IMR-90 (cell line): Measurements from ENCODE around the gene GLRA2. TPM values are rescaled to one million over a fixed set of nuclear protein-coding genes. Genes with fewer than 3 reads are reported as not detected.

ENCODE experiments used
- ATAC-seq: fragments of 200-7000 bp; cut with Tn5 transposase; 2 replicates; pipeline ENCODE4 v1.9.1; 2020; ENCODE audit warnings: low read depth, mild to moderate bottlenecking, moderate library complexity
- BruUV-seq: library from RNA; stranded (reverse); fragments of 400-500 nt; replicated peaks from 2 replicates; lab custom pipeline; 2021; lab: Mats Ljungman, UMichigan
- CTCF ChIA-PET: fragments of 300-600 bp; formaldehyde crosslinking; extraction: SDS; loops from one replicate; lab custom pipeline; 2021; ENCODE audit warnings: antibody characterized with exemption; lab: Yijun Ruan, JAX
- POLR2A ChIA-PET: fragments of 300-600 bp; sonication (Branson Sonifier 250); formaldehyde crosslinking; loops from one replicate; lab custom pipeline; 2022; ENCODE audit warnings: antibody characterized with exemption; ENCODE audit not compliant: unreplicated experiment; lab: Charles Lee
- DNase-seq: peaks from one replicate; pipeline ENCODE4 v3.0.0; 2013
- H2AFZ ChIP-seq: replicated peaks from 2 replicates; pipeline ENCODE3; 2013; ENCODE audit warnings: low read length, mild to moderate bottlenecking; ENCODE audit not compliant: poor library complexity
- H2AK5ac ChIP-seq: 2 replicates; pipeline ENCODE4 v1.6.1; 2013; ENCODE audit warnings: low read depth, low read length, inconsistent platforms
- H2AK9ac ChIP-seq: replicated peaks from 2 replicates; pipeline ENCODE3; 2013; ENCODE audit warnings: mild to moderate bottlenecking, low read depth, low read length, moderate library complexity; ENCODE audit not compliant: poor library complexity
- H2BK120ac ChIP-seq: 2 replicates; pipeline ENCODE4 v1.6.1; 2013; ENCODE audit warnings: low read depth, low read length, inconsistent platforms
- H2BK15ac ChIP-seq: 3 replicates; pipeline ENCODE4 v1.6.1; 2013; ENCODE audit warnings: low read depth, low read length, inconsistent platforms
- H2BK20ac ChIP-seq: 2 replicates; pipeline ENCODE4 v1.6.1; 2013; ENCODE audit warnings: low read depth, mild to moderate bottlenecking, inconsistent platforms, low read length, moderate library complexity
- H2BK5ac ChIP-seq: 2 replicates; pipeline ENCODE4 v1.6.1; 2013; ENCODE audit warnings: mild to moderate bottlenecking, low read depth, low read length, inconsistent platforms; ENCODE audit not compliant: poor library complexity, severe bottlenecking
- H3K14ac ChIP-seq: replicated peaks from 2 replicates; pipeline ENCODE4 v1.6.1; 2013; ENCODE audit warnings: low read depth, low read length, inconsistent platforms
- H3K18ac ChIP-seq: 2 replicates; pipeline ENCODE4 v1.6.1; 2013; ENCODE audit warnings: low read depth, low read length, control low read depth
- H3K23ac ChIP-seq: 2 replicates; pipeline ENCODE4 v1.6.1; 2013; ENCODE audit warnings: low read depth, low read length, inconsistent platforms
- H3K27ac ChIP-seq: 2 replicates; pipeline ENCODE4 v1.5.1; 2013; ENCODE audit warnings: mild to moderate bottlenecking, control low read depth, low read length; ENCODE audit not compliant: insufficient read depth
- H3K27me3 ChIP-seq: 2 replicates; pipeline ENCODE4 v1.6.1; 2013; ENCODE audit warnings: low read length; ENCODE audit not compliant: control insufficient read depth, insufficient read depth
- H3K36me3 ChIP-seq: 2 replicates; pipeline ENCODE4 v1.6.1; 2013; ENCODE audit warnings: low read length, mixed read lengths; ENCODE audit not compliant: control insufficient read depth, insufficient read depth
- H3K4ac ChIP-seq: 2 replicates; pipeline ENCODE4 v1.6.1; 2013; ENCODE audit warnings: low read depth, low read length, inconsistent platforms
- H3K4me1 ChIP-seq: 2 replicates; pipeline ENCODE4 v1.6.1; 2013; ENCODE audit warnings: low read length, mixed read lengths; ENCODE audit not compliant: control insufficient read depth, insufficient read depth
- H3K4me2 ChIP-seq: 2 replicates; pipeline ENCODE4 v1.6.1; 2013; ENCODE audit warnings: low read depth, mild to moderate bottlenecking, control low read depth, low read length, moderate library complexity
- H3K4me3 ChIP-seq: 2 replicates; pipeline ENCODE4 v1.5.1; 2013; ENCODE audit warnings: low read depth, mild to moderate bottlenecking, control low read depth, low read length, moderate library complexity; ENCODE audit not compliant: insufficient read depth
- H3K56ac ChIP-seq: 2 replicates; pipeline ENCODE4 v1.6.1; 2013; ENCODE audit warnings: low read length, inconsistent platforms; ENCODE audit not compliant: insufficient read depth; ENCODE audit errors: extremely low read depth
- H3K79me1 ChIP-seq, 2 experiments: 2 replicates each; pipeline ENCODE4 v1.6.1; 2013; ENCODE audit warnings: low read length in 2 of 2, inconsistent platforms in 1 of 2, low read depth in 1 of 2
- H3K9ac ChIP-seq: 2 replicates; pipeline ENCODE4 v1.6.1; 2013; ENCODE audit warnings: low read depth, low read length, control low read depth
- H3K9me1 ChIP-seq: 2 replicates; pipeline ENCODE4 v1.6.1; 2013; ENCODE audit warnings: low read length, inconsistent platforms; ENCODE audit not compliant: insufficient read depth
- H3K9me3 ChIP-seq: 2 replicates; pipeline ENCODE4 v1.6.1; 2013; ENCODE audit warnings: low read length; ENCODE audit not compliant: control insufficient read depth, insufficient read depth
- H4K20me1 ChIP-seq: 2 replicates; pipeline ENCODE4 v1.6.1; 2013; ENCODE audit warnings: low read length, inconsistent platforms; ENCODE audit not compliant: insufficient read depth
- H4K5ac ChIP-seq: 2 replicates; pipeline ENCODE4 v1.6.1; 2013; ENCODE audit warnings: mild to moderate bottlenecking, low read depth, low read length, control low read depth
- H4K8ac ChIP-seq, 2 experiments: 2 replicates each; pipeline ENCODE4 v1.6.1; 2013; ENCODE audit warnings: low read depth in 2 of 2, low read length in 2 of 2, control low read depth in 1 of 2, inconsistent platforms in 1 of 2
- H4K91ac ChIP-seq: 2 replicates; pipeline ENCODE4 v1.6.1; 2013; ENCODE audit warnings: low read depth, low read length, inconsistent platforms; ENCODE audit not compliant: insufficient read depth
- BHLHE40 ChIP-seq: fragments of 150-350 bp; IDR thresholded peaks from 2 replicates; pipeline ENCODE4 v1.6.1; 2016; ENCODE audit warnings: mild to moderate bottlenecking, low read depth, low read length
- CEBPB ChIP-seq: IDR thresholded peaks from 2 replicates; pipeline ENCODE4 v1.6.1; 2012; ENCODE audit warnings: low read depth, low read length, improper control_type of control experiment
- CHD1 ChIP-seq: IDR thresholded peaks from 2 replicates; pipeline ENCODE4 v1.6.1; 2012; ENCODE audit warnings: low read depth, low read length, improper control_type of control experiment
- FOS ChIP-seq: fragments of 150-350 bp; IDR thresholded peaks from 2 replicates; pipeline ENCODE4 v1.6.1; 2016; ENCODE audit warnings: low read depth, low read length
- MAFK ChIP-seq: IDR thresholded peaks from 2 replicates; pipeline ENCODE4 v1.6.1; 2012; ENCODE audit warnings: low read depth, low read length, improper control_type of control experiment
- MXI1 ChIP-seq: IDR thresholded peaks from 2 replicates; pipeline ENCODE4 v1.6.1; 2012; ENCODE audit warnings: low read depth, mild to moderate bottlenecking, low read length, moderate library complexity, borderline replicate concordance
- NFE2L2 ChIP-seq: fragments of 150-350 bp; IDR thresholded peaks from 2 replicates; pipeline ENCODE4 v1.6.1; 2016; ENCODE audit warnings: low read depth, mild to moderate bottlenecking, low read length
- POLR2A ChIP-seq: IDR thresholded peaks from 2 replicates; pipeline ENCODE4 v1.6.1; 2012; ENCODE audit warnings: mild to moderate bottlenecking, low read depth, low read length
- RCOR1 ChIP-seq: IDR thresholded peaks from 2 replicates; pipeline ENCODE4 v1.6.1; 2012; ENCODE audit warnings: mild to moderate bottlenecking, low read length, improper control_type of control experiment; ENCODE audit not compliant: insufficient replicate concordance
- RFX5 ChIP-seq: IDR thresholded peaks from 2 replicates; pipeline ENCODE4 v1.8.0; 2012; ENCODE audit warnings: low read depth, mild to moderate bottlenecking, low read length, moderate library complexity
- SMC3 ChIP-seq: fragments of 150-350 bp; IDR thresholded peaks from 2 replicates; pipeline ENCODE4 v1.6.1; 2016; ENCODE audit warnings: low read depth, mild to moderate bottlenecking, antibody characterized with exemption, low read length, moderate library complexity
- WGBS, 2 experiments: methylation state at CpG; one replicate each; pipeline versions ENCODE4 v1.1.5 to v1.1.7; 2013; ENCODE audit warnings: missing lambda C conversion rate in 2 of 2; ENCODE audit not compliant: insufficient read length in 1 of 2; ENCODE audit errors: extremely low coverage in 2 of 2; 5-methylcytosine and 5-hydroxymethylcytosine counted together
- dilution Hi-C: fragments of 300-500 bp; cut with HindIII; formaldehyde crosslinking; loops from one replicate; pipeline ENCODE4 v1.14.3; 2018; ENCODE audit warnings: low sequenced_read_pairs; ENCODE audit not compliant: unreplicated experiment
- in situ Hi-C: fragments of 300-500 bp; cut with MboI; formaldehyde crosslinking; loops from 3 replicates; pipeline ENCODE4 v1.14.3; 2019; ENCODE audit warnings: low sequenced_read_pairs, inconsistent platforms, mixed read lengths
- intact Hi-C: fragments of 100-400 bp; cut with micrococcal nuclease; formaldehyde crosslinking; loops from 2 replicates; pipeline ENCODE4 v1.10.0; 2022
- polyA plus RNA-seq, 3 experiments: library from polyadenylated mRNA; depleted of rRNA; stranded (reverse); fragments of >200 nt; gene quantifications; 2 replicates each; pipeline ENCODE4 v1.2.3, GENCODE V29; 2012; ENCODE audit warnings: low replicate concordance in 1 of 3
- total RNA-seq: library from RNA; depleted of rRNA; stranded (reverse); fragments of >200 nt; gene quantifications from 2 replicates; pipeline ENCODE4 v1.2.3, GENCODE V29; 2012
- TF ChIP-seq, protein P1 (sequence below): conservative IDR thresholded peaks from 2 replicates; pipeline ENCODE4 v1.5.1; 2012; ENCODE audit warnings: mild to moderate bottlenecking, low read depth, low read length, improper control_type of control experiment
- TF ChIP-seq, protein P2 (sequence below): fragments of 150-350 bp; IDR thresholded peaks from 2 replicates; pipeline ENCODE4 v1.6.1; 2017; ENCODE audit warnings: mild to moderate bottlenecking, antibody characterized with exemption, low read length, low read depth
- TF ChIP-seq, protein P3 (sequence below): fragments of 150-350 bp; IDR thresholded peaks from 2 replicates; pipeline ENCODE4 v1.6.1; 2016; ENCODE audit warnings: low read depth, mild to moderate bottlenecking, low read length, moderate library complexity, borderline replicate concordance

Gene GLRA2
- total and polyA plus RNA-seq, 2 of the 4 experiments (the other 2 are of a cell fraction): not detected

DNA sequence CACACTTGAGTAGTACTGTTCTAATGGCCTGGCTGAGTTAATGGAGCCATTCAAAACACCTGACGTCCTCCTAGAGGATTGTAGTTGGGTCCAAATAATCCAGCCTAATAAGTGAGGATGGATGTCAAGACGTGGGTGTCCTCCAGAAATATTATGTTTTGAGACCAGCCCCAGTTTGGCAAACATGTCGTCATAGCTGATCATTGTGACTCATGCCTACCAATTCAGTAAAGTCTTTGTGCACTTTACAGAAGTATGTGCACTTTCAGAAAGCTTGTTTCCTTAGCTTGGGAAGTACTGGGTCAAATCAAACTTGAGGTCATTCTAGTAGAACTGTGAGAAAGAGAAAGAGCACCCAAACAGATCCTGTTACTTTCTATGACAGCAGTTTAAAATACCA lies 37.6 kb upstream of the GLRA2 start:
- ATAC-seq: no peak
- Histone ChIP-seq H2BK20ac (no peak overlapping the region), H4K5ac (no peak overlapping the region), H3K9me1 (no peaks in the 10 kb centered on the region), H3K14ac (no peak overlapping the region), H3K79me1 (no peaks in the 10 kb centered on the region), H3K4ac (no peak overlapping the region), H3K27ac (no peak overlapping the region), H3K23ac (no peak overlapping the region), H4K20me1 (no peaks in the 10 kb centered on the region), H3K4me3 (no peak overlapping the region), H4K91ac (no peak overlapping the region), H3K36me3 (no peaks in the 10 kb centered on the region), H2BK120ac (no peak overlapping the region), H4K8ac (no peak overlapping the region), H3K9ac (no peak overlapping the region), H3K4me1 (no peaks in the 10 kb centered on the region), H2BK15ac (no peak overlapping the region), H2BK5ac (no peak overlapping the region), H3K9me3 (no peaks in the 10 kb centered on the region), H2AFZ (no peak overlapping the region), H3K27me3 (no peaks in the 10 kb centered on the region), H2AK9ac (no peak overlapping the region), H2AK5ac (no peak overlapping the region), H3K56ac (no peak overlapping the region), H3K4me2 (no peak overlapping the region), H3K18ac (no peak overlapping the region)
- dilution Hi-C loops: no loop called here
- ChIA-PET CTCF (interaction anchor here (0.7 kb wide), 1 partner anchor 900 kb away, joined by 8 read pairs; no protein-coding TSS in a partner anchor), POLR2A (no interaction called here)
- in situ Hi-C loops: no loop called here
- no CpG with 5 or more reads among the region's 3 CpGs for WGBS, 2 experiments
- DNase-seq: no peak
- TF ChIP-seq BHLHE40: no peak
- TF ChIP-seq, protein P1, sequence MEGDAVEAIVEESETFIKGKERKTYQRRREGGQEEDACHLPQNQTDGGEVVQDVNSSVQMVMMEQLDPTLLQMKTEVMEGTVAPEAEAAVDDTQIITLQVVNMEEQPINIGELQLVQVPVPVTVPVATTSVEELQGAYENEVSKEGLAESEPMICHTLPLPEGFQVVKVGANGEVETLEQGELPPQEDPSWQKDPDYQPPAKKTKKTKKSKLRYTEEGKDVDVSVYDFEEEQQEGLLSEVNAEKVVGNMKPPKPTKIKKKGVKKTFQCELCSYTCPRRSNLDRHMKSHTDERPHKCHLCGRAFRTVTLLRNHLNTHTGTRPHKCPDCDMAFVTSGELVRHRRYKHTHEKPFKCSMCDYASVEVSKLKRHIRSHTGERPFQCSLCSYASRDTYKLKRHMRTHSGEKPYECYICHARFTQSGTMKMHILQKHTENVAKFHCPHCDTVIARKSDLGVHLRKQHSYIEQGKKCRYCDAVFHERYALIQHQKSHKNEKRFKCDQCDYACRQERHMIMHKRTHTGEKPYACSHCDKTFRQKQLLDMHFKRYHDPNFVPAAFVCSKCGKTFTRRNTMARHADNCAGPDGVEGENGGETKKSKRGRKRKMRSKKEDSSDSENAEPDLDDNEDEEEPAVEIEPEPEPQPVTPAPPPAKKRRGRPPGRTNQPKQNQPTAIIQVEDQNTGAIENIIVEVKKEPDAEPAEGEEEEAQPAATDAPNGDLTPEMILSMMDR: no peak
- no peak for TF ChIP-seq NFE2L2
- no peak for TF ChIP-seq RCOR1
- TF ChIP-seq MAFK: no peak
- TF ChIP-seq SMC3: no peak
- no peak for TF ChIP-seq MXI1
- TF ChIP-seq, protein P2, sequence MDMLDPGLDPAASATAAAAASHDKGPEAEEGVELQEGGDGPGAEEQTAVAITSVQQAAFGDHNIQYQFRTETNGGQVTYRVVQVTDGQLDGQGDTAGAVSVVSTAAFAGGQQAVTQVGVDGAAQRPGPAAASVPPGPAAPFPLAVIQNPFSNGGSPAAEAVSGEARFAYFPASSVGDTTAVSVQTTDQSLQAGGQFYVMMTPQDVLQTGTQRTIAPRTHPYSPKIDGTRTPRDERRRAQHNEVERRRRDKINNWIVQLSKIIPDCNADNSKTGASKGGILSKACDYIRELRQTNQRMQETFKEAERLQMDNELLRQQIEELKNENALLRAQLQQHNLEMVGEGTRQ: no peak
- TF ChIP-seq CEBPB: no peak
- TF ChIP-seq, protein P3, sequence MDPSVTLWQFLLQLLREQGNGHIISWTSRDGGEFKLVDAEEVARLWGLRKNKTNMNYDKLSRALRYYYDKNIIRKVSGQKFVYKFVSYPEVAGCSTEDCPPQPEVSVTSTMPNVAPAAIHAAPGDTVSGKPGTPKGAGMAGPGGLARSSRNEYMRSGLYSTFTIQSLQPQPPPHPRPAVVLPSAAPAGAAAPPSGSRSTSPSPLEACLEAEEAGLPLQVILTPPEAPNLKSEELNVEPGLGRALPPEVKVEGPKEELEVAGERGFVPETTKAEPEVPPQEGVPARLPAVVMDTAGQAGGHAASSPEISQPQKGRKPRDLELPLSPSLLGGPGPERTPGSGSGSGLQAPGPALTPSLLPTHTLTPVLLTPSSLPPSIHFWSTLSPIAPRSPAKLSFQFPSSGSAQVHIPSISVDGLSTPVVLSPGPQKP: no peak
- no peak for TF ChIP-seq CHD1
- no peak for TF ChIP-seq POLR2A
- TF ChIP-seq FOS: no peak
- TF ChIP-seq RFX5: no peak
- BruUV-seq: no TSS peak
- intact Hi-C loops: no loop called here
